Measurements from ENCODE around the gene WASL. TPM values are rescaled to one million over a fixed set of nuclear protein-coding genes. Genes with fewer than 3 reads are reported as not detected.
"Not testable (repeated sequence)": the region's sequence is repeated elsewhere in the genome, so short reads cannot be mapped to it uniquely, and the experiment has no call there.

Gene WASL
- total RNA-seq, 4 donors from 2014 or later = 30.4 to 41.4 (median 34.2) TPM

GRCh38 chr7:123637203-123637602 lies 111.6 kb downstream of the WASL start:
- no peak overlapping the region for H3K4me3 ChIP-seq (ENCODE audit: low read depth, poor library complexity, severe bottlenecking)
- TF ChIP-seq CTCF (IDR thresholded peaks at IDR 0.05) = no peak
- TF ChIP-seq POLR2A (IDR thresholded peaks at IDR 0.05) = no peak
- 34 to 43% methylated on average over 3 of the region's 3 CpGs for WGBS, 2 donors
- intact Hi-C loops (cut with DNase I; ENCODE audit: low total_unique reads) = no loop called here
- DNase-seq (ENCODE audit: low spot score in 2 of 2) = no peak

- intact Hi-C loops (cut with DNase I; ENCODE audit: low total_unique reads) = no loop called here
- 51 to 54% methylated on average over 4 of the region's 4 CpGs for WGBS, 2 donors
Observed at GRCh38 chr7:123635551-123636359, 113.0 kb downstream of the WASL start.

GRCh38 chr7:123634011-123634573 lies 114.7 kb downstream of the WASL start:
- H3K4me3 ChIP-seq (ENCODE audit: low read depth, poor library complexity, severe bottlenecking); intact Hi-C loops (cut with DNase I; ENCODE audit: low total_unique reads); DNase-seq (ENCODE audit: low spot score in 2 of 2): not testable (repeated sequence)
- WGBS, 2 donors = 74 to 87% methylated on average over 2 of the region's 2 CpGs

More at GRCh38 chr7:123635551-123636359, 113.0 kb downstream of the WASL start:
- no peak overlapping the region for H3K4me3 ChIP-seq (ENCODE audit: low read depth, poor library complexity, severe bottlenecking)
- TF ChIP-seq POLR2A (IDR thresholded peaks at IDR 0.05) = no peak
- no peak for TF ChIP-seq CTCF (IDR thresholded peaks at IDR 0.05)
- no peak for DNase-seq (ENCODE audit: low spot score in 2 of 2)

- 65 to 71% methylated on average over 7 of the region's 7 CpGs for WGBS, 2 donors
- DNase-seq (ENCODE audit: low spot score in 2 of 2) = no peak
- intact Hi-C loops (cut with DNase I; ENCODE audit: low total_unique reads) = no loop called here
- no peak overlapping the region for H3K4me3 ChIP-seq (ENCODE audit: low read depth, poor library complexity, severe bottlenecking)
- no peak for TF ChIP-seq CTCF (IDR thresholded peaks at IDR 0.05)
- TF ChIP-seq POLR2A (IDR thresholded peaks at IDR 0.05) = no peak
Observed at GRCh38 chr7:123633553-123633952, 115.2 kb downstream of the WASL start.

GRCh38 chr7:123632808-123633207 lies 116.0 kb downstream of the WASL start:
- 65 to 91% methylated on average over 2 of the region's 2 CpGs for WGBS, 2 donors
- DNase-seq (ENCODE audit: low spot score in 2 of 2) = no peak
- no peak overlapping the region for H3K4me3 ChIP-seq (ENCODE audit: low read depth, poor library complexity, severe bottlenecking)
- TF ChIP-seq POLR2A (IDR thresholded peaks at IDR 0.05) (no peak), CTCF (IDR thresholded peaks at IDR 0.05) (no peak)
- intact Hi-C loops (cut with DNase I; ENCODE audit: low total_unique reads) = no loop called here

Other genes with a start within 250 kb of the WASL start
- under 1 TPM in 2 of 4 donors, not detected in 2; 0.22 to 0.55 TPM for gene IQUB, start 214.4 kb downstream of the WASL start, total RNA-seq
- 10 to 100 TPM; 24.9 to 41.9 (median 26.6) TPM for gene NDUFA5, start 191.2 kb downstream of the WASL start, total RNA-seq
- gene ASB15, start 147.2 kb downstream of the WASL start, total RNA-seq = not detected
- gene LMOD2, start 93.1 kb downstream of the WASL start, total RNA-seq = not detected
- 1 to 10 TPM in 3 of 4 donors, not detected in 1; 1.5 to 2.9 (median 2.2) TPM for gene HYAL4, start 96.2 kb upstream of the WASL start, total RNA-seq
- gene SPAM1, start 176.2 kb upstream of the WASL start, total RNA-seq = not detected